Medulla oblongata (tissue), 1 donor: ENCODE results near the gene TKFC.
"Not testable (repeated sequence)": the region's sequence is repeated elsewhere in the genome, so short reads cannot be mapped to it uniquely, and the experiment has no call there.

Source experiments
- DNase-seq: peaks from one replicate; pipeline ENCODE4 v3.0.0-alpha.2; 2015; ENCODE audit errors: extremely low spot score

Gene TKFC

GRCh38 chr11:61368646-61369045 is 35.6 kb downstream of the TKFC start:
- no peak for DNase-seq

- peak; percentile 74 for DNase-seq
Observed at GRCh38 chr11:61369372-61370348, 36.6 kb downstream of the TKFC start.

GRCh38 chr11:61370349-61371005 is 37.4 kb downstream of the TKFC start:
- DNase-seq, result no peak

- DNase-seq, result no peak
Observed at GRCh38 chr11:61372659-61373420, 39.8 kb downstream of the TKFC start.

GRCh38 chr11:61375761-61376108 is 42.7 kb downstream of the TKFC start:
- DNase-seq, result no peak

- DNase-seq, result no peak
Observed at GRCh38 chr11:61377461-61378160, 44.6 kb downstream of the TKFC start.

GRCh38 chr11:61378713-61379313 is 45.8 kb downstream of the TKFC start:
- peak; percentile 41 for DNase-seq

- DNase-seq, result no peak
Observed at GRCh38 chr11:61380884-61381283, 47.9 kb downstream of the TKFC start.

- not testable (repeated sequence) for DNase-seq
Observed at GRCh38 chr11:61383859-61384258, 50.8 kb downstream of the TKFC start.

- DNase-seq, result no peak
Observed at GRCh38 chr11:61384271-61385242, 51.5 kb downstream of the TKFC start.

GRCh38 chr11:61390161-61390560 is 57.1 kb downstream of the TKFC start:
- no peak for DNase-seq

GRCh38 chr11:61392981-61393595 is 60.1 kb downstream of the TKFC start:
- no peak for DNase-seq
